ENCODE data around the gene EEA1.
"Not testable (repeated sequence)": the region's sequence is repeated elsewhere in the genome, so short reads cannot be mapped to it uniquely, and the experiment has no call there.

Gene EEA1

GRCh38 chr12:92928962-92929915 is at the start of gene EEA1:
Gene EEA1 (minus strand): TSS chr12:92929295. CDS start chr12:92929066, 229 bp downstream.
- DNase-seq (ENCODE audit: extremely low spot score, insufficient read length, low read depth) (peak; percentile 93), FAIRE-seq (peak; percentile 90)

- DNase-seq (ENCODE audit: extremely low spot score, insufficient read length, low read depth): no peak
- FAIRE-seq: no peak
Observed at GRCh38 chr12:92978607-92979006, 49.5 kb upstream of the EEA1 start.

- DNase-seq (ENCODE audit: extremely low spot score, insufficient read length, low read depth) (no peak), FAIRE-seq (no peak)
Observed at GRCh38 chr12:92977326-92977725, 48.2 kb upstream of the EEA1 start.

- DNase-seq (ENCODE audit: extremely low spot score, insufficient read length, low read depth) (no peak), FAIRE-seq (no peak)
Observed at GRCh38 chr12:92974759-92975158, 45.7 kb upstream of the EEA1 start.

GRCh38 chr12:92973614-92974013 is 44.5 kb upstream of the EEA1 start:
- DNase-seq (ENCODE audit: extremely low spot score, insufficient read length, low read depth): peak; percentile 14
- peak; percentile 79 for FAIRE-seq

GRCh38 chr12:92971859-92972524 is 42.9 kb upstream of the EEA1 start:
- DNase-seq (ENCODE audit: extremely low spot score, insufficient read length, low read depth) (no peak), FAIRE-seq (peak; percentile 72)

- DNase-seq (ENCODE audit: extremely low spot score, insufficient read length, low read depth): no peak
- FAIRE-seq: no peak
Observed at GRCh38 chr12:92968176-92968813, 39.2 kb upstream of the EEA1 start.

GRCh38 chr12:92964378-92964777 is 35.3 kb upstream of the EEA1 start:
- FAIRE-seq: not testable (repeated sequence)

GRCh38 chr12:92961949-92962348 is 32.9 kb upstream of the EEA1 start:
- no peak for DNase-seq (ENCODE audit: extremely low spot score, insufficient read length, low read depth)
- no peak for FAIRE-seq

More at GRCh38 chr12:92964378-92964777, 35.3 kb upstream of the EEA1 start:
- not testable (repeated sequence) for DNase-seq (ENCODE audit: extremely low spot score, insufficient read length, low read depth)

- DNase-seq (ENCODE audit: extremely low spot score, insufficient read length, low read depth) (no peak), FAIRE-seq (no peak)
Observed at GRCh38 chr12:92955997-92956663, 27.0 kb upstream of the EEA1 start.

GRCh38 chr12:92953747-92954146 is 24.7 kb upstream of the EEA1 start:
- DNase-seq (ENCODE audit: extremely low spot score, insufficient read length, low read depth) (no peak), FAIRE-seq (no peak)

GRCh38 chr12:92952394-92952793 is 23.3 kb upstream of the EEA1 start:
- DNase-seq (ENCODE audit: extremely low spot score, insufficient read length, low read depth) (no peak), FAIRE-seq (no peak)

- DNase-seq (ENCODE audit: extremely low spot score, insufficient read length, low read depth) (no peak), FAIRE-seq (no peak)
Observed at GRCh38 chr12:92951006-92951405, 21.9 kb upstream of the EEA1 start.

GRCh38 chr12:92950011-92950410 is 20.9 kb upstream of the EEA1 start:
- FAIRE-seq (no peak), DNase-seq (ENCODE audit: extremely low spot score, insufficient read length, low read depth) (no peak)

- DNase-seq (ENCODE audit: extremely low spot score, insufficient read length, low read depth) (no peak), FAIRE-seq (no peak)
Observed at GRCh38 chr12:92949466-92949865, 20.4 kb upstream of the EEA1 start.

GRCh38 chr12:92947589-92948215 is 18.6 kb upstream of the EEA1 start:
- no peak for FAIRE-seq

GRCh38 chr12:92945659-92946220 is 16.6 kb upstream of the EEA1 start:
- DNase-seq (ENCODE audit: extremely low spot score, insufficient read length, low read depth) (no peak), FAIRE-seq (no peak)

More at GRCh38 chr12:92947589-92948215, 18.6 kb upstream of the EEA1 start:
- DNase-seq (ENCODE audit: extremely low spot score, insufficient read length, low read depth): no peak

GRCh38 chr12:92943482-92944250 is 14.6 kb upstream of the EEA1 start:
- FAIRE-seq (peak; percentile 54), DNase-seq (ENCODE audit: extremely low spot score, insufficient read length, low read depth) (no peak)

- FAIRE-seq (no peak), DNase-seq (ENCODE audit: extremely low spot score, insufficient read length, low read depth) (no peak)
Observed at GRCh38 chr12:92942905-92943304, 13.8 kb upstream of the EEA1 start.
